Thyroid gland (tissue), 4 donors: ENCODE results near the gene POU6F2.

ENCODE experiments used
- POLR2A ChIP-seq, 2 donors: fragments of 450-650 bp; IDR thresholded peaks; one replicate each; pipeline ENCODE4 v1.6.1; 2017; ENCODE audit warnings: antibody characterized with exemption in 2 of 2, mild to moderate bottlenecking in 2 of 2, moderate library complexity in 1 of 2
- TF ChIP-seq, protein P1 (sequence below), 6 experiments: fragments of 200-600 bp in 3 of 6; fragments of 450-650 bp in 3 of 6; sonication (generic) in 3 of 6; IDR thresholded peaks; one replicate each; pipeline ENCODE4 v1.5.1; 2016 to 2019; ENCODE audit warnings: antibody characterized with exemption in 6 of 6, mild to moderate bottlenecking in 2 of 6, inconsistent platforms in 1 of 6, moderate library complexity in 1 of 6

GRCh38 chr7:39480901-39481300 lies 503.2 kb downstream of the POU6F2 start:
- TF ChIP-seq, protein P1, sequence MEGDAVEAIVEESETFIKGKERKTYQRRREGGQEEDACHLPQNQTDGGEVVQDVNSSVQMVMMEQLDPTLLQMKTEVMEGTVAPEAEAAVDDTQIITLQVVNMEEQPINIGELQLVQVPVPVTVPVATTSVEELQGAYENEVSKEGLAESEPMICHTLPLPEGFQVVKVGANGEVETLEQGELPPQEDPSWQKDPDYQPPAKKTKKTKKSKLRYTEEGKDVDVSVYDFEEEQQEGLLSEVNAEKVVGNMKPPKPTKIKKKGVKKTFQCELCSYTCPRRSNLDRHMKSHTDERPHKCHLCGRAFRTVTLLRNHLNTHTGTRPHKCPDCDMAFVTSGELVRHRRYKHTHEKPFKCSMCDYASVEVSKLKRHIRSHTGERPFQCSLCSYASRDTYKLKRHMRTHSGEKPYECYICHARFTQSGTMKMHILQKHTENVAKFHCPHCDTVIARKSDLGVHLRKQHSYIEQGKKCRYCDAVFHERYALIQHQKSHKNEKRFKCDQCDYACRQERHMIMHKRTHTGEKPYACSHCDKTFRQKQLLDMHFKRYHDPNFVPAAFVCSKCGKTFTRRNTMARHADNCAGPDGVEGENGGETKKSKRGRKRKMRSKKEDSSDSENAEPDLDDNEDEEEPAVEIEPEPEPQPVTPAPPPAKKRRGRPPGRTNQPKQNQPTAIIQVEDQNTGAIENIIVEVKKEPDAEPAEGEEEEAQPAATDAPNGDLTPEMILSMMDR (IDR thresholded peaks at IDR 0.05): no peak
- TF ChIP-seq POLR2A (IDR thresholded peaks at IDR 0.05): no peak
